HG03066 (cell line): ENCODE data around the gene ARHGAP22.
"Not testable (repeated sequence)": the region's sequence is repeated elsewhere in the genome, so short reads cannot be mapped to it uniquely, and the experiment has no call there.

Experiments used
- ATAC-seq: cut with Tn5 transposase; IDR thresholded peaks from one replicate; pipeline ENCODE4 v1.9.1; 2021; ENCODE audit warnings: low read depth; ENCODE audit not compliant: unreplicated experiment

The ARHGAP22 gene, protein sequence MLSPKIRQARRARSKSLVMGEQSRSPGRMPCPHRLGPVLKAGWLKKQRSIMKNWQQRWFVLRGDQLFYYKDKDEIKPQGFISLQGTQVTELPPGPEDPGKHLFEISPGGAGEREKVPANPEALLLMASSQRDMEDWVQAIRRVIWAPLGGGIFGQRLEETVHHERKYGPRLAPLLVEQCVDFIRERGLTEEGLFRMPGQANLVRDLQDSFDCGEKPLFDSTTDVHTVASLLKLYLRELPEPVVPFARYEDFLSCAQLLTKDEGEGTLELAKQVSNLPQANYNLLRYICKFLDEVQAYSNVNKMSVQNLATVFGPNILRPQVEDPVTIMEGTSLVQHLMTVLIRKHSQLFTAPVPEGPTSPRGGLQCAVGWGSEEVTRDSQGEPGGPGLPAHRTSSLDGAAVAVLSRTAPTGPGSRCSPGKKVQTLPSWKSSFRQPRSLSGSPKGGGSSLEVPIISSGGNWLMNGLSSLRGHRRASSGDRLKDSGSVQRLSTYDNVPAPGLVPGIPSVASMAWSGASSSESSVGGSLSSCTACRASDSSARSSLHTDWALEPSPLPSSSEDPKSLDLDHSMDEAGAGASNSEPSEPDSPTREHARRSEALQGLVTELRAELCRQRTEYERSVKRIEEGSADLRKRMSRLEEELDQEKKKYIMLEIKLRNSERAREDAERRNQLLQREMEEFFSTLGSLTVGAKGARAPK

DNA sequence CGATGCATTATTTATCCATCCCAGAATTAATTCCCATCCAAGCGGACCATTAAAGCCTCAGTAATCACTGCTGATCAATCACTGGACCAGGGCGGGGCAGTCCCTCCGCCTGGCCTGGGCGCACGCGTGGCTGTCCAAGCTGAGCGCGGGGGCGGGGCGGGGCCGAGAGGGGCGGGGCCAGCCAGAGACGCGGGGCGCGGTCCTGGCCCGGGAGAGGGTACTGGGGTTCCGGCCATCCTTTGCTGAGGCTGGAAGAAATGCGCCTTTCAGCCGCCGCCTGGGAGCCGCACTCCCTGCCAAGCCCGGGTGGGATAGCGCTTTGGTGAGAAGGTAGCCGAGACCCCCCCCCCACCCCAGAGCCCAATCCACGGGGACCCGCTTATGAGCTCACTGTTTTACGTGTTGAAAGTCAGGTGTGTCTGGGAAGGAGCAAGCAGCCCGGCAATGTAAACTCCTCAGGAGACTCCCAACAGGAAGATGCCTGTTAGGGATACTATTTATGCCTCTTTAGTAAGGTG lies at the start of gene ARHGAP22:
TSS of gene ARHGAP22 (minus strand) at position 83 of the 518 bp plus-strand sequence. CDS start 277 bp downstream, outside the sequence.
- peak; percentile 53 for ATAC-seq

DNA sequence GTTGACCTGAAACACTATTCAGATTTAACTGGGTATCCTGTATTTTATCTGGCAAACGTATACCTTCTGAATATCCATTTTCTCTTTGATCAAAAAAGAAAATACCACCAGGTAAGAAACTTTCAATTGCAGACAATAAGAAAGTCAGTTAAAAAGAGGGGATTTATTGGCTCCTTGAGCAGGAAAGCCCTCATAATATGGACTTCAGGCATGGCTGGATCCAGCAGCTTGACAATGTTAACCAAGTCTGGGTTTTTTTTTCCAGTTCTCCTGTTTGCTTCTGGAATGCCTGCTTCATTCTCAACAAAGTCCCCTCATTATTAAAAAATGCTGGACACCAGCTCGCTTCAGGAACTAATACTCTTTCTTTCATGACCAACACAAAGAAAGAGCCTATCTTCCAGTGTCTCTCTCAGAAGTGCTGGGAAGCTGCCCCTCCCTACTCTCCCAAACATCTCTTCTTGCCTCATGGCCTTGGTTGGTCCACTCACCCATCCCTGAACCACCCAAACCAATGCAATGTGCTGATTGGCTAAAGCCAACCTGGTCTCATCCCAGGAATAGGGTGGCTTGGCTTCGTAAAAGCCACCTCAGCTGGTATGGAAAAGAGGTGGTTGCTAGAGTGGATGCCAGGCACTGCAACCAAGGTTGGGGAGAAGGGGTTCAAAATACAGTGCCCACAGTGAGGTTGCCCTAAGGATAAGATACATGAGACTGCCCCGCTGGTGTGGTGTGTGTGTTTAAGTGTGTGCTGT lies 49.2 kb upstream of the ARHGAP22 start:
- ATAC-seq: no peak

DNA sequence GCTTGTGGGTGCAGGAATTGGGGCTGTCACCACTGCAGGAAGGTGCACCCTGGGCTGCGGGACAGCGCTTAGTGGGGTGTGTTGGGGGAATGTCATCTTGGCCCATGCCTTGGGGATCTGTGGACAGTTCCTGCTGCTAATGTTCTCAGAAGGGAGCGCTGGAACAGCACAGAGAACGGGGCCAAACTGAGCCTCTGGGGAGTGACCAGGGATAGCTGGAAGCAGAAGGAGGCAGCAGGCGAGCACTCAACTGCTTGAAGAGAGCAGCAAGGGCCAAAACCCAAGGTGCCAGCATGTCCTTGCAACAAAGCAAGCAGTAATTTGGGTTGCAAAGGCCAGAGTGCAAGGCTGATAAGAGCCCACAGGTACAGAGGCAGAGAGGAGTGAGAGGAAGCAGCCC lies 48.5 kb upstream of the ARHGAP22 start:
- ATAC-seq: no peak

DNA sequence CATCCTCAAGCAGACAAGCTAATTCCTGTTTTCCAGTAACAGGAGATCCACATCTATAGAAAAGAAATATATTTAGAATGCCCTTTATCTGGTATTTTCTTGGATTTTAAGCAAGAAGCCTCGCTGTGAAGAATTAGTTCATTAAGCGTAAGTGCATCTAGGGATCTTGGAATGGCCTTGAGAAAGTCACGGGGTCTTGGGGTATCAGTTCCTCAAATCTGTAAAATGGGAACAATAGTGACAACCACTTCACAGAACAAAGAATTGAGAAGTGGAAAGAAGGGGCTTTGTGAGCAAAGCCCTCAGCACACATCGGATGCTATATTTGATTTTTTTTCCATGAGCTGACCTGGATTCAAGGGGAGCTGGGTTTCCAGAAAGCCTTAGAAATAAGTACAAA lies 47.5 kb upstream of the ARHGAP22 start:
- no peak for ATAC-seq

DNA sequence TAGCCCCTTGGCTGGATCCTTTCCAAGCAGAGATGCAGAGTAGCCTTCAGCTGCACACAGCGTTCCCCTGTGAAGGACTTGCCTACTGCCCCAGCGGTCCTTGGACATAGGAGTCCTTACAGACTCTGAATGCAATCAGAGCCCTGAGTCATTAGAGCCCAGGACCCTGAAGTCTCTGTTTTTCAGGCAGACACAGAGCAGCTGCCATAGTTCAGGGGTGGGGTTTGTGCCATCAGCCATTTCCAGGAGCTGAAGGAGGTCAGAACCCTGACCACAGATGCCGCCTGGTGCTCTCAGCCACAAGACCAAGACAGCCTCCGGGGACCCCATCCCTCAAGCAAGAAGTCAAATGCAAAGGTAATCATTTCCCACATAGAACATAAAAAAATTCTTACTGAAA lies 47.0 kb upstream of the ARHGAP22 start:
- no peak for ATAC-seq

DNA sequence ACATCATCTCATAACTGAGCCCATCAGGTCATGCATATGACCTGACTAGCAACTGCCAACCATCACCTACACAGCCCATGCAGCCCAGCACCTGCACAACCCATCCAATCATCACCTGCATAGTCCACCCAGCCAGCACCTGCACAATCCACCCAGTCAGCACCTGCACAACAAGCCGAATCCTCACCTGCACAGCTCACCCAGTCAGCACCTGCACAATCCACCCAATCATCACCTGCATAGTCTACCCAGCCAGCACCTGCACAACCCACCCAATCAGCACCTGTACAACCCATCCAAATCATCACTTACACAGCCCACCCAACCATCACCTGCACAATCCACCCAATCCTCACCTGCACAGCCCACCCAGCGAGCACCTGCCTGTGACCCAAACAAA lies 46.4 kb upstream of the ARHGAP22 start:
- ATAC-seq: no peak

DNA sequence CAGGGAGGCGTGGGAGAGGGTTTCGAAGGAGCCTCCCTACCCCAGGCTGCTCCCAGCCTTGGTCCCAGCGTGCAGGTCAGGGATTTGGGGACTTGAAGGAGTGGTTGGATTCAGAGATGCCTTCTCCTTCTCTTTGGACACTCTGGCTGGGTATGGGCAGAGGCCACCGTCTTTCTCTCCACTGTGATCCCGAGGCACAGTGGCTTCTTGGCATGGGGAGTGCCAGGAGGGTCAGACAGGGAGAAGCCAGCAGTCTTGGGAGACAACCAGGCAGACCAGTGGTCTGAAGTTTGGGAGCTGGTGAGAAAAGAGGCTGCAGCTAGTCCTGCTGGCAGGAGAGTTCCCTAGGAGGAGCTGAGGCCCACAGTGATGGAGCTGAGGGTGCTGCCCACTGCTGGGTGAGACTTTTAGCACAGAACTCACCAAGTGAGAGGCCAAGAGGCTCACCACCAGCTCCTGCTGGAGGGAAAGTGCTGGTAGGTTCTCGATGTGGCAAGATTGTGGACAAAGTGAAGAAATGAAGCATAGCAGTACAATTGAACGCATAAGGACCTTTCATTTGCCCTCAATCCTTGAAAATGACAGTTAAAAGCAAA lies 44.6 kb upstream of the ARHGAP22 start:
- ATAC-seq: no peak

DNA sequence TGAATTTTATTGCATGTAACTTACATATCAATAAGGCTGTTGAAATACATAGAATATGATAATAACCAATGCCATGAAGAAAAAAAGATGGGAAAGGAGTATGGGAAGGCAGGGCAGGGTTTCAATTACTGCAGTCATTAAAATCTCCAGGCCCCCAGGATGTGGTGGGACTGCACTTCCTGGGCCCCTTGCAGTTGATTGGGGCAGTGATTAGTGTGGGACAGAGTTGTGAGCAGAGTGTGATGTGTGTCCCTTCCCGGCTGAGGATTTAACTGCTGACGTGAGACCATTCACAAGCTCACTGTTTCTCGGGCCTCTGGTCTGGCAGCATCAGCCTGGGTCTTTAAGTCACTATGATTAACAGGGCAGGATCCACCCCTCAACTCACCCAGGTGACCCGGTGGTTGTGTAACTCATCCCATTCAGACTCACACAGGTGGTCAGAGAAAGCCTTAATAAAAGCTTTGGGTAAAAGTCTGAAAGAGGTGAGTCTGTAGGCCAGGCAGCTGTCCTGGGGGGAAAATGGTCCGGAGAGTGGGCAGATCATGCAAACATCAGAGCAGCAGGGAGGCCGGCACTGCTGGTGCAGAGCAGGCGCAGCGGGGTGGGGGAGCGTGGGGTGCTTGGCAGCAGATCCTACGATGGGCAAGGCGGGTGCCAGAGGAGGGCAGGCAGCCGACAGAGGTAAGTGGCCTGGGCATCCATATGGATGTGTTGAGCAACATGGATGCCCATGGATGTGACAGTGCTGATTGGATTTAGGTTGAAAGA lies 43.5 kb upstream of the ARHGAP22 start:
- ATAC-seq: no peak

DNA sequence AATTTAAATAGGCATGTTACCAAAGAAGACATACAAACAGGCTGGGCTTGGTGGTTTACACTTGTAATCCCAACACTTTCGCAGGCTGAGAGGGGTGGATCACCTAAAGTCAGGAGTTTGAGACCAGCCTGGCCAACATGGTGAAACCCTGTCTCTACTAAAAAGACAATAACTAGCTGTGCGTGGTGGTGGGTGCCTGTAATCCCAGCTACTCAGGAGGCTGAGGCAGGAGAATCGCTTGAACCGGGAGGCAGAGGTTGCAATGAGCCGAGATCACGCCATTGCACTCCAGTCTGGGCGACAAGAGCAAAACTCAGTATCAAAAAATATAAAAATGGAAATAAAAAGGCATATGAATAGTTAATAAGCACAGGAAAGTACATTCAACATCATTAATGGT lies 42.2 kb upstream of the ARHGAP22 start:
- not testable (repeated sequence) for ATAC-seq

DNA sequence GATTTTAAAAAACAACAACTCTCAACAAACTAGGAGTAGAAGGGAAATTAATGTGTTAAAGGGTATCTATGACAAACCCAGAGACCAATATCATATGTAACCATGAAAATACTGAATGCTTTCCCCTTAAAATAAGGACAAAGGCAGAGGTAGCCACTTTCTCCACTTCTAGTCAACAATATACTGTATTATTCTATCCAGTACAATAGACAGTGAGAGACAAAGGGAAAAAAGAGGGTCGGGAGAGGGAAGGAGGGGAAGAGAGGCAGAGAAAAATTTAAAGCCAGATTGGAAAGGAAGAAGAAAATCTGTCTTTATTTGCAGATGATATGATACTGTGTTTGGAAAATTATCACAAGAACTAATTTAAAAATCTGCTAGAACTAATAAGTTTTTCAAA lies 40.7 kb upstream of the ARHGAP22 start:
- no peak for ATAC-seq

DNA sequence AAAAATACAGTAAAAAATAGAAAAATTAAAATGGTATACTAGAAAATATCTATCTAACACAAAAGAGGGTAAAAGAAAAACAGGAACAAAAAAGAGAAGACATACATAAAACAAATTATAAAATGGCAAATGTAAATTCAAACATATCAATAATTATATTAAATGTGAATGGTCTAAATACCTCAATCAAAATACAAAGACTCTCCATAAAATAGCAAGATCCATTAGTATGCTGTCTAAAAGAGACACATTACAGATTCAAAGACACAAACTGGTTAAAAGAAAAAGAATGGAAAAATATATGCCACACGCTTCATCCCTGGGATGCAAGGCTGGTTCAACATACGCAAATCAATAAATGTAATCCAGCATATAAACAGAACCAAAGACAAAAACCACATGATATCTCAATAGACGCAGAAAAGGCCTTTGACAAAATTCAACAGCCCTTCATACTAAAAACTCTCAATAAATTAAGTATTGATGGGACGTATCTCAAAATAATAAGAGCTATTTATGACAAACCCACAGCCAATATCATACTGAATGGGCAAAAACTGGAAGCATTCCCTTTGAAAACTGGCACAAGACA lies 36.3 kb upstream of the ARHGAP22 start:
- ATAC-seq: not testable (repeated sequence)

DNA sequence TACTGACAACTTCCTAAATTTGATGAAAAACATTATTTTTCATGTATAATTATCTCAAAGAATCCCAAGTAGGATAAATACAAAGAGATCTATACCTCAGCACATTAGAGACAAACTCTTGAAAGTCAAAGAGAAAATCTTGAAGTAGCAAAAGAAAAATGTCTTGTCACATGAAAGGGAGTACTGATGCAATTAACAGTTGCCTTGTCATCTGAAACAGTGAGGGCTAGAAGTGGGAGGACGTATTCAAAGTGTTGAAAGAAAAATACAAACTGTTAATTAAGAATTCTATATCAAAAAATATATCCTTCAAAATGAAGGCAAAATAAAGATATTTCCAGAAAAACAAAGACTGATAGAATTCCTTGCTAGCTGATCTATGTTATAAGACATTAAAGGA lies 35.5 kb upstream of the ARHGAP22 start:
- ATAC-seq: no peak

DNA sequence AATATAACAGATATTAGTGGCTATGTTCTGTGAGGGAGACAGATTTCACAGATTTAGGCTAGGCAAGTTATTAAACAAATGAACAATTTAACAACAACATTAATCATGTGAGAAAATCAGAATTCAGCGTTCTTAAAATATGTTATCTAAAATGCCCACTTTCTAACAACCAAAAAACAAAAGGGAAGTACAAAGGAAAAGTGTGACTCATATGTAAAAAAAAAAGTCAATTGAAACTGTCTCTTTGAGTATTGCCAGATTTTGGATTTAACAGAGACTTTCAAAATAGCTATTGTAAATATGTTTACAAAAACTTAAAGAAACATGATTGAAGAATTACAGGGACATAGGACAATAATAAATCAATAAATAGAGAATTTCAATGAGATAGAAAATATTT lies 34.8 kb upstream of the ARHGAP22 start:
- no peak for ATAC-seq

DNA sequence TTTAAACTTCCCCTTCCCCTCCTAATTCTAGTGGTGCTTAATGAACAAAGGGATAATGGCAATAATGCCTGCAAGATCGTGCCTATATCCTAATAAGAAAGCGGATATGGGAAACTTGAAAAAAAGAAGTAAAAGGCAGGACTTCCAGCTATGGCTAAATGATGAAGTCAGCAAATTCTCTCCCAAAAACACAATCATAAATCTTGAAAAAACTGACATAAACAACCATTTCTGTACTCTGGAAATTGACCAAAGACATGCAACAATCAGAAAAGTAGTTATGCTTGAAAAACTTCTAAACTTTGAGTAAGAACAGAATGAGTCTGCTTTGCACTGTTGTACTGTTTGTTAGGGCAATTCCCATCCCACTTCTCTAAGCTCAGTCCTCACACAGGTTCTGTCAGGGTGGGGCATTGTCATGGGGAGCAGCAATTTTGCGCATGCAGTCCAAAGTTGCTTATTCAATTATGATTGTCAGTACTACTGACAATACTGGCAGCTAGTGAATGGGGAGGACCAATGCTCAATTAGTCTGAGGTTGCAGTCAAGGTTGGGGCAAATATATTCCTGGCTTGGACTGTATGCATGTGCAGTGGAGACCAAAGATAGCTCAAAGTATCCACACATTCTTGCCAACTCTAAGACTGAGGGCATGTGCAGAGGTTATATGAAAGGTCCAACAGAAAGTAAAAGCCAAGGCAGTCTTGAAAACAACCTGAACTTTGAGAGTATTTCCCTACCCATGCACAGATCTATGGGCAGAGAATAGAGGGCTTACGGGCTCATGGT lies 34.1 kb upstream of the ARHGAP22 start:
- no peak for ATAC-seq

DNA sequence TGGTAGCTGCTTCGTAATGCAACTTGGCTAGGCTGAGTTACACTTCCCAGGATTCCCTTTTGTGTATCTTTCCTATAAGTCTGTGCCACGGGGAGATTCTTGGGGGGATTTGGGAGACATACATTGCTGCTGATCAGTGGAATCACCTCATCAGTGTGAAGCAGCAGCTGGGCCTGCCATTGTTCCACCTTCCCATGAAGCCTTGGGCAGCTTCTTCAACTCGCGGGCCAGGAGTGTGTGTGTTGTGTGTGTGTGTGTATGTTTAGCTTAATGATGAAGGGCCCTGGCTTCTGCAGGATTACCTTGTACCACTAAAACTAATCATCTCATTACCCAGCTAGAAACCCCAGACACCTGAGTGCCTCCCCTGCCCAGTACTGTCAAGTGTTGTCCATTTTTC lies 33.3 kb upstream of the ARHGAP22 start:
- no peak for ATAC-seq

DNA sequence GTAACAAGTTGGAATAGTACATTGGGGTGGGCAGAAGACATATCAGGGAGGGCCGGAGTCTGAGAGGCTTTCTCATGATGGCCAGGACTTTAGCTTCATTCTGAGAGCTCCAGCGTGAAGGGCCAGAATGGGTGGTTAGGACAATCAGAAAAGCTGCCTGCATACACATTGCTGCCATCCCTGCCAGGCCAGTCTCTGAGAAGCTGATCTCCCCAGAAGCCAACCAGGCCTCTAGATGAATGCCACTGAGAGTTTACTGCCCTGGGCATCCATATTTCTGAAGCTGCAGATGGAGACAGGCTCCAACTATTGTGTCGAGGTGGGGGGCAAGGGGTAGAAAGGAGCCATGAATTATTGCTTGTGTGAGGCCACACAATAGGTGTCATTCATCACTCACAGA lies 32.0 kb upstream of the ARHGAP22 start:
- no peak for ATAC-seq

DNA sequence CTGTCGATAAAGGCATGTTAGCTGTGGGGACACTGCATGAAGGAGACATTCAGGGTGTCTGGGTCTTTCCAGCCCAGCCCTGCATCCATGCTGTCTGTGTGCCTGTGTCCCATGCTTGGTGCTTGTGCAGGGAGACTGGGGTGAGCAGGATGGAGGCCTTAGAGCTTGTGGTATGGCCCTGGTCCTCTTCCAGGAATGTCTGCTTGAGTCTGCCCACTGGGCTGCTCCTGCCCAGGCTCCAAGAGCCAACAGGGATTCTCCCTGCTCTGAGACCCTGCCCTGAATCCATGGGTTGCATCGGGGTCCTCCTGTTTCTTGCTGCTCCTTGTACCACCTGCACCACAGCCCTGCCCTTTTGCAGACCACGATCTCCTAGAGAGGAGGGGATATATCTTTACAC lies 31.4 kb upstream of the ARHGAP22 start:
- ATAC-seq: no peak

DNA sequence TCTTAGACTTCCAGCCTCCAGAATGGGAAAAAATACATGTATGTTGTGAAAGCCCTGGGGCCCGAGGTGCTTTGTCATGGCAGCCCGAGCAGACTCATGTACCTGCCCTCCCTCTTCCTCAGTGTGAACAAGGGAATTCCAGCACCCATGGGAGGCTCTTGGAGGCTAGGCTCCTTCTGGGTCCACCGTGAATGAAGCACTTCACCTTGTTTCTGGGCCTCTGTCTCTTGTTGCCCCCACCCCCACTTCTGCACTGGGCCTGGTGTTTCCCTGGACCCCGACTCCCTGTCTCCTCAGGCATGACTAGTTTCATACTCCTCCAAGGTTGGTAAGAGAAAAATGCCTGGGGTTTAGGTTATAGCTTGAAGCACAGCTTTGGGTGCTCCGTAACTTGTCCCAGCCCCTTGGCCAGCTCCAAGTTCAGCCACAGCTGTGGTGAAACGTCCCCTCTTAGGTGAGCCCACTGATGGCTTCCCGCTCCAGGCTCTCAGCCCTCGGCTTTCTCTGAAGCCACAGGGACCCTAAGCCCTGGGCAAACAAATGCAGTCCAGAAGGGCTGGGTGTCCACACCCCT lies 30.2 kb upstream of the ARHGAP22 start:
- ATAC-seq: no peak
